HAP-1 (cell line): ENCODE data around the gene PPP2R3B.
A peak's percentile ranks its signal among the peaks of the same experiment; 100 is the strongest.
"Not testable (repeated sequence)": the region's sequence is repeated elsewhere in the genome, so short reads cannot be mapped to it uniquely, and the experiment has no call there.

ENCODE experiments used
- DNase-seq, 2 experiments: peaks; one replicate each; pipeline ENCODE4 v3.0.0-alpha.2; 2016 to 2020; ENCODE audit warnings: low spot score in 2 of 2
- H3K27me3 ChIP-seq: fragments of 250-450 bp; sonication (Bioruptor Pico); 2 replicates; pipeline ENCODE4 v1.5.1; 2020; ENCODE audit warnings: low read depth, mild to moderate bottlenecking, moderate library complexity
- H3K36me3 ChIP-seq: fragments of 250-450 bp; sonication (Bioruptor Pico); replicated peaks from 2 replicates; pipeline ENCODE4 v1.5.1; 2020; ENCODE audit warnings: mild to moderate bottlenecking
- H3K4me1 ChIP-seq: fragments of 250-450 bp; sonication (Bioruptor Pico); 2 replicates; pipeline ENCODE4 v1.5.1; 2020; ENCODE audit warnings: mild to moderate bottlenecking
- H3K4me3 ChIP-seq: fragments of 250-450 bp; sonication (Bioruptor Pico); 2 replicates; pipeline ENCODE4 v1.5.1; 2020; ENCODE audit warnings: mild to moderate bottlenecking, moderate library complexity
- H3K9me3 ChIP-seq: fragments of 250-450 bp; sonication (Bioruptor Pico); 2 replicates; pipeline ENCODE4 v1.5.1; 2020; ENCODE audit warnings: mild to moderate bottlenecking, moderate library complexity
- in situ Hi-C: fragments of 300-500 bp; cut with MboI; formaldehyde crosslinking; loops from 3 replicates; pipeline ENCODE4 v1.14.3; 2020; ENCODE audit warnings: low sequenced_read_pairs, inconsistent platforms, mixed read lengths

The PPP2R3B gene

DNA sequence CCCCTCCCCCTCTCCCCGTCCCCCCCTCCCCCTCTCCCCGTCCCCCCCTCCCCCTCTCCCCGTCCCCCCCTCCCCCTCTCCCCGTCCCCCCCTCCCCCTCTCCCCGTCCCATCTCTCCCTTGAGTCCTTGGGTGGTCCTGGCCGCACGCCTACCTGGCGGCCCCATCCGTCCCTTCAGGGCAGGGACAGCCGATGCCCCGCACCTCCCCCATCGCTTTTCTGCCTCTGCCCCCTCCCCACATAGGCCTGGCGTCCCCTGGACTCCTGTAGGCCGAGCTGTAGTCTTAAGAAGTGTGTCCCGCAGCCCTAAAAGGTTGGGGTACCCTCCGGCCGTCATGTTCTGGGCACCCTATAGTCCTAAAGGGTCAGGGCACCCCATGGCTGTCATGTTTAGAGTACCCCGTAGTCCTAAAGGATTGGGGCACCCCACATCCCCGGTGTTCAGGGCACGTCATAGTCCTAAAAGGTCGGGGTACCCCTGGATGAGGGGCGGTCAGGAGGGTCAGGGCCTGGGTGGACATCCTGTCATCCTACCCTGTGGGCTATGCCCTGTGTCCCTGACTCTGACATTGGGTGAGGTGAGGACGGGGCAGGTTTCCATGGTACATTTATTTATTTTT is 57.3 kb downstream of the PPP2R3B start:
- DNase-seq: no peak
- in situ Hi-C loops: no loop called here
- 0 out of 2 replicates have a peak, but pooled peaks cover 3% of the 10 kb centered on the region for H3K36me3 ChIP-seq
- H3K9me3 ChIP-seq: no peaks in the 10 kb centered on the region
- no peak overlapping the region for H3K4me3 ChIP-seq
- H3K27me3 ChIP-seq: no peaks in the 10 kb centered on the region
- no peaks in the 10 kb centered on the region for H3K4me1 ChIP-seq

- no peaks in the 10 kb centered on the region for H3K27me3 ChIP-seq
- H3K4me1 ChIP-seq: no peaks in the 10 kb centered on the region
- in situ Hi-C loops: no loop called here
- H3K9me3 ChIP-seq: no peaks in the 10 kb centered on the region
- no peak overlapping the region for H3K4me3 ChIP-seq
- DNase-seq: no peak
- no peaks in the 10 kb centered on the region for H3K36me3 ChIP-seq
Observed at GRCh38 chrX:327660-328126, 59.0 kb downstream of the PPP2R3B start.

DNA sequence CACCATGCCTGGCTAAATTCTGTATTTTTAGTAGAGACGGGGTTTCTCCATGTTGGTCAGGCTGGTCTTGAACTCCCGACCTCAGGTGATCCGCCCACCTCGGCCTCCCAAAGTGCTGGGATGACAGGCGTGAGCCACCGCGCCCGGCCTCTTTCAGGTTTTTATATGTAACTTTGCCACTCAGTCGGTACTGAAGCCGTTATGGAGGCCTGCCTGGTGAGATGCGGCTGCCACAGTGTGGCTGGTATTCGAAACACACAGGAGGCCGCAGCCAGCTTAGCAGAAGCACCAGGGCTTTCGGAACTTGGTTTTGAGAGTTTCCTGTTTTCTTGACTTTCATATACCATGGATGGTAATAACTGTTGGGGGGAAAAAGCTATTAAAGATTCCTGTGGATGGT is 62.0 kb downstream of the PPP2R3B start:
- H3K9me3 ChIP-seq, H3K4me1 ChIP-seq, H3K36me3 ChIP-seq, H3K27me3 ChIP-seq, H3K4me3 ChIP-seq, in situ Hi-C loops: not testable (repeated sequence)
- DNase-seq: peak in 1 of 2 experiments; percentile 11

DNA sequence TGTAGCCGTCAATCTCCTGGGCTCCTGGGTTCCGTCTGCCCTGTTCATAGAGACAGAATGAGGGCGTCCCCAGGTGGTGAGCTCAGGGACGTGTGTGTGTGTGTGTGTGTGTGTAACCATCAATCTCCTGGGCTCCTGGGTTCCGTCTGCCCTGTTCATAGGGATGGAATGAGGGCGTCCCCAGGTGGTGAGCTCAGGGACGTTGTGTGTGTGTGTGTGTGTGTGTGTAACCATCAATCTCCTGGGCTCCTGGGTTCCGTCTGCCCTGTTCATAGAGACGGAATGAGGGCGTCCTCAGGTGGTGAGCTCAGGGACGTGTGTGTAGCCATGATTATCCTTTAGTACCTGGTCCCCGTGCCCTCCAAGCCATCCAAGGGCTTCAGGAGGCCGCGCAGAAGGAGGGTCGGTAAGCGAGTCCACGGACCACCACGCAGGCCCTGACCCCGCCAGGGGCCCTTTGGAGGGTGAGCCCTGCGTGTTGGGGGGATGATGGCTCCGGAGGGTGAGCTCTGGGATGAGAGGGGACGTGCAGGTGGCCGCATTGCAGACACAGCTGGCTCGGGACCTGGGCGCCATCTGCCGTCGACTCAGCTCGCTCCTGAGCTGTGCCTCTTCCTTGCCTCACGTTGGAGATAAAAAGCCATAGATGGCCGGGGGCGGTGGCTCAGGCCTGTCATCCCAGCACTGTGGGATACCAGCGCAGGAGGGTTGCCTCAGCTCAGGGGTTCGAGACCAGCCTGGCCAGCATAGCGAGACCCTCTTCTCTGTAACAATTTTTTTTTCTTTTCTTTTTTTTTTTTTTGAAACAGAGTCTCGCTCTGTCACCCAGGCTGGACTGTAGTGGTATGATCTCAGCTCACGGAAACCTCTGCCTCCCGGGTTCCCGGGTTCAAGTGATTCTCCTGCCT is 62.7 kb downstream of the PPP2R3B start:
- Histone ChIP-seq H3K9me3 (no peaks in the 10 kb centered on the region), H3K27me3 (no peaks in the 10 kb centered on the region), H3K4me3 (no peak overlapping the region), H3K36me3 (no peaks in the 10 kb centered on the region), H3K4me1 (no peaks in the 10 kb centered on the region)
- in situ Hi-C loops: no loop called here
- peak in 1 of 2 experiments; percentile 78 for DNase-seq

- DNase-seq: peak in 1 of 2 experiments; percentile 40
Observed at GRCh38 chrX:320126-320783, 66.5 kb downstream of the PPP2R3B start.

DNA sequence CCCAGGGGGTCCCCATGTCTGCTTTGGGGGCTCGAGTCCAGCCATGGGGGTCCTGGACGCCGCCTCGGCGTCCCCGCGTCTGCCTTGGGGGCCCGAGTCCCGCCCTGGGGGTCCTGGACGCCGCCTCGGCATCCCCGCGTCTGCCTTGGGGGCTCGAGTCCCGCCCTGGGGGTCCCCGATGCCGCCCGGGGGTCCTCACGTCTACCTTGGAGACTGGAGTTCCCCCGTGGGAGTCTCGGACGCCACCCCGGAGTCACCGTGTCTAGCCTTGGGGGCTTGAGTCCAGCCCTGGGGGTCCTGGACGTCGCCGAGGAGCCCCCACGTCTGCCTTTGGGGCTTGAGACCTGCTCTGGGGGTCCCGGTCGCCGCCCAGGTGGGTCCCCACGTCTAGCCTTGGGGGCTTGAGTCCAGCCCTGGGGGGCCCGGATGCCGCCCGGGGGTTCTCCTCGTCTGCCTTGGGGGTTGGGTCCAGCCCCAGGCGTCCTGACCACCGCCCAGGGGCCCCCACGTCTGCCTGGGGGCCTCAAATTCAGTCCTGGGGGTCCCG is 67.1 kb downstream of the PPP2R3B start:
- H3K4me1 ChIP-seq: no peaks in the 10 kb centered on the region
- no peaks in the 10 kb centered on the region for H3K27me3 ChIP-seq
- in situ Hi-C loops: loop anchor here (5.0 kb wide), 1 partner anchor 42 kb away; no protein-coding TSS in a partner anchor
- peak in 1 of 2 experiments; percentile 13 for DNase-seq
- H3K36me3 ChIP-seq: peaks cover 7% of the 10 kb centered on the region
- peak overlapping the region; percentile 94 for H3K4me3 ChIP-seq
- H3K9me3 ChIP-seq: no peaks in the 10 kb centered on the region

More at GRCh38 chrX:320126-320783, 66.5 kb downstream of the PPP2R3B start:
- H3K27me3 ChIP-seq: no peaks in the 10 kb centered on the region
- H3K4me3 ChIP-seq: peak overlapping the region; percentile 94
- no peaks in the 10 kb centered on the region for H3K9me3 ChIP-seq
- in situ Hi-C loops: no loop called here
- no peaks in the 10 kb centered on the region for H3K4me1 ChIP-seq
- H3K36me3 ChIP-seq: peaks cover under 1% of the 10 kb centered on the region

- no peaks in the 10 kb centered on the region for H3K27me3 ChIP-seq
- peak; percentile 98 to 99 for DNase-seq
- peak within 1 kb of the TSS; percentile 94 for H3K4me3 ChIP-seq
- no peaks in the 10 kb centered on the region for H3K9me3 ChIP-seq
- peaks cover 10% of the 10 kb centered on the region for H3K36me3 ChIP-seq
- in situ Hi-C loops: loop anchor here (5.0 kb wide), 1 partner anchor 42 kb away; no protein-coding TSS in a partner anchor
- no peaks in the 10 kb centered on the region for H3K4me1 ChIP-seq
Observed at GRCh38 chrX:318739-319578, 67.7 kb downstream of the PPP2R3B start, which contains the start of gene GTPBP6. TSS of gene GTPBP6 (minus strand) at chrX:318796. CDS start at chrX:318787, 9 bp downstream.

DNA sequence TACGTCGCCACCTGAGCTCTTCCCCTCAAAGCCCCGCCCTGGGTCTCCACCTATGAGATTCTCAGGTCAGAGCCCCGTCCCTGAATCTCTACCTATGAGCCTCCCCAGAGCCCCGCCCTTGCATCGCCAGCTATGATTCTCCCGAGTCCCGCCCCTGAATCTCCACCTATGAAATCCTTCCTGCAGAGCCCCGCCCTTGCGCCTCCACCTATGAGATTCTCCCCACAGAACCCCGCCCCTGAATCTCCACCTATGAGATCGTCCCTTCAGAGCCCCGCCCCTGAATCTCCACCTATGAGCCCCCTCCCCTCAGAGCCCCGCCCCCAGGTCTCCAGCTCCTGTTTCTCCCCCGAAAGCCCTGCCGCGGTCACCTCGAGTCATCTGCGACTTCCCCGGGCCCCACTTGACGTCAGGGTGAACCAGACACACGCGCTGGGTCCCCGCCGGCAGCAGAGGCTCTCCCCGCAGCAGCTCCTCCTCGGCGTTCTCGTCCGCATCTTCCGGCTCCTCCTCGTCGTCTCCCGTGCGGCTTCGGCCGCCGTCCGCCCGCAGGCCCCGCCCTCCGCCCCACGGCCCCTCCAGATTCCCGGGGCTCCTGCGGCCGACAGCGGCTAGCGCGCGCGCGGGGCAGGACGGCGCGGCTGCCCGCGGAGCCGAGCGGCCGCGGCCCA is 68.5 kb downstream of the PPP2R3B start:
- DNase-seq: peak; percentile 99 to 100
- Histone ChIP-seq H3K27me3 (no peaks in the 10 kb centered on the region), H3K36me3 (peaks cover 18% of the 10 kb centered on the region), H3K4me3 (peak overlapping the region; percentile 94), H3K4me1 (no peaks in the 10 kb centered on the region), H3K9me3 (no peaks in the 10 kb centered on the region)
- in situ Hi-C loops: loop anchor here (5.0 kb wide), 1 partner anchor 41 kb away; no protein-coding TSS in a partner anchor

GRCh38 chrX:317424-318067 is 69.2 kb downstream of the PPP2R3B start:
- H3K9me3 ChIP-seq: no peaks in the 10 kb centered on the region
- peaks cover 24% of the 10 kb centered on the region for H3K36me3 ChIP-seq
- H3K4me1 ChIP-seq: no peaks in the 10 kb centered on the region
- in situ Hi-C loops: loop anchor here (5.0 kb wide), 1 partner anchor 40 kb away; no protein-coding TSS in a partner anchor
- no peaks in the 10 kb centered on the region for H3K27me3 ChIP-seq
- no peak for DNase-seq
- H3K4me3 ChIP-seq: peak overlapping the region; percentile 94; the same call in 1 of the 2 replicates

GRCh38 chrX:316351-317325 is 70.1 kb downstream of the PPP2R3B start:
- Histone ChIP-seq H3K36me3 (peaks cover 30% of the 10 kb centered on the region), H3K4me3 (0 out of 2 replicates have a peak overlapping the region, but pooled peaks have one; percentile 10)
- in situ Hi-C loops: loop anchor here (5.0 kb wide), 1 partner anchor 39 kb away; no protein-coding TSS in a partner anchor

More at GRCh38 chrX:316351-317325, 70.1 kb downstream of the PPP2R3B start:
- H3K9me3 ChIP-seq: no peaks in the 10 kb centered on the region
- no peaks in the 10 kb centered on the region for H3K27me3 ChIP-seq
- no peaks in the 10 kb centered on the region for H3K4me1 ChIP-seq
- DNase-seq: no peak
